ENCODE measurements around the gene HIRA. TPM values are rescaled to one million over a fixed set of nuclear protein-coding genes. Genes with fewer than 3 reads are reported as not detected.

Gene HIRA
- total and polyA plus RNA-seq, 8 donors: 6.4 to 47.2 (median 12.6) TPM

GRCh38 chr22:19412478-19412877 is 19.1 kb downstream of the HIRA start:
- Histone ChIP-seq H3K27me3 (no peaks in the 10 kb centered on the region), H3K4me3 (no peak overlapping the region), H3K36me3 (peaks cover 22 to 37% (median 35%) of the 10 kb centered on the region in 4 donors), H3K9me3 (no peaks in the 10 kb centered on the region), H3K27ac (no peak overlapping the region), H3K4me1 (peaks cover 0 to 25% (median 15%) of the 10 kb centered on the region in 4 donors)
- 80 to 92% (median 83%) methylated on average over 4 of the region's 4 CpGs for WGBS, 5 donors
- TF ChIP-seq POLR2AphosphoS5 (IDR thresholded peaks at IDR 0.05) (no peak), EP300 (IDR thresholded peaks at IDR 0.05) (no peak), POLR2A (IDR thresholded peaks at IDR 0.05) (no peak), CTCF (IDR thresholded peaks at IDR 0.05) (no peak)
- DNase-seq: no peak
- intact Hi-C loops (cut with DNase I; ENCODE audit: low total_unique reads): no loop called here

- no peaks in the 10 kb centered on the region for H3K9me3 ChIP-seq
- no peak for DNase-seq
- H3K4me3 ChIP-seq: no peak overlapping the region
- peaks cover 24 to 45% (median 43%) of the 10 kb centered on the region in 4 donors for H3K36me3 ChIP-seq
- H3K27me3 ChIP-seq: no peaks in the 10 kb centered on the region
- no peak overlapping the region for H3K27ac ChIP-seq
- peaks cover 0 to 25% (median 15%) of the 10 kb centered on the region in 4 donors for H3K4me1 ChIP-seq
- intact Hi-C loops (cut with DNase I; ENCODE audit: low total_unique reads): no loop called here
- TF ChIP-seq EP300 (IDR thresholded peaks at IDR 0.05): no peak
- no peak for TF ChIP-seq POLR2AphosphoS5 (IDR thresholded peaks at IDR 0.05)
- no peak for TF ChIP-seq POLR2A (IDR thresholded peaks at IDR 0.05)
- TF ChIP-seq CTCF (IDR thresholded peaks at IDR 0.05): no peak
- whole genome bisulfite sequencing, 5 donors: 86 to 100% (median 100%) methylated on average over 1 of the region's 1 CpG
Measured at GRCh38 chr22:19411690-19412045, 19.9 kb downstream of the HIRA start.

GRCh38 chr22:19410941-19411689 is 20.4 kb downstream of the HIRA start:
- 92 to 95% (median 92%) methylated on average over 6 of the region's 6 CpGs for WGBS, 5 donors
- intact Hi-C loops (cut with DNase I; ENCODE audit: low total_unique reads): no loop called here

More at GRCh38 chr22:19410941-19411689, 20.4 kb downstream of the HIRA start:
- H3K27ac ChIP-seq: no peak overlapping the region
- H3K4me1 ChIP-seq: peaks cover 0 to 25% (median 15%) of the 10 kb centered on the region in 4 donors
- no peaks in the 10 kb centered on the region for H3K9me3 ChIP-seq
- H3K27me3 ChIP-seq: no peaks in the 10 kb centered on the region
- H3K4me3 ChIP-seq: no peak overlapping the region
- TF ChIP-seq EP300 (IDR thresholded peaks at IDR 0.05) (no peak), CTCF (IDR thresholded peaks at IDR 0.05) (no peak), POLR2AphosphoS5 (IDR thresholded peaks at IDR 0.05) (no peak), POLR2A (IDR thresholded peaks at IDR 0.05) (no peak)
- DNase-seq: no peak
- peaks cover 28 to 51% (median 49%) of the 10 kb centered on the region in 4 donors for H3K36me3 ChIP-seq

Measured in stomach (tissue), 9 donors.